Measurements from ENCODE around the gene SELENOI.

SELENOI gene

GRCh38 chr2:26316845-26317244 lies 29.1 kb upstream of the SELENOI start:
- TF ChIP-seq GATA3 (IDR thresholded peaks at IDR 0.05; ENCODE audit: low read depth, low read length) = no peak
- TF ChIP-seq GATA2 (IDR thresholded peaks at IDR 0.05; ENCODE audit: low read depth, low read length) = no peak

GRCh38 chr2:26317377-26318105 lies 28.4 kb upstream of the SELENOI start:
- TF ChIP-seq GATA3 (IDR thresholded peaks at IDR 0.05; ENCODE audit: low read depth, low read length) (no peak), GATA2 (IDR thresholded peaks at IDR 0.05; ENCODE audit: low read depth, low read length) (no peak)

GRCh38 chr2:26318950-26319349 lies 27.0 kb upstream of the SELENOI start:
- TF ChIP-seq GATA3 (IDR thresholded peaks at IDR 0.05; ENCODE audit: low read depth, low read length) (no peak), GATA2 (IDR thresholded peaks at IDR 0.05; ENCODE audit: low read depth, low read length) (no peak)

- TF ChIP-seq GATA2 (IDR thresholded peaks at IDR 0.05; ENCODE audit: low read depth, low read length) = no peak
- TF ChIP-seq GATA3 (IDR thresholded peaks at IDR 0.05; ENCODE audit: low read depth, low read length) = no peak
Measured at GRCh38 chr2:26324903-26325302, 21.0 kb upstream of the SELENOI start.

- TF ChIP-seq GATA3 (IDR thresholded peaks at IDR 0.05; ENCODE audit: low read depth, low read length) = no peak
- TF ChIP-seq GATA2 (IDR thresholded peaks at IDR 0.05; ENCODE audit: low read depth, low read length) = no peak
Measured at GRCh38 chr2:26325851-26326250, 20.1 kb upstream of the SELENOI start.

GRCh38 chr2:26326514-26326913 lies 19.4 kb upstream of the SELENOI start:
- TF ChIP-seq GATA3 (IDR thresholded peaks at IDR 0.05; ENCODE audit: low read depth, low read length) (no peak), GATA2 (IDR thresholded peaks at IDR 0.05; ENCODE audit: low read depth, low read length) (no peak)

GRCh38 chr2:26327291-26328272 lies 18.4 kb upstream of the SELENOI start:
- TF ChIP-seq GATA3 (IDR thresholded peaks at IDR 0.05; ENCODE audit: low read depth, low read length) (no peak), GATA2 (IDR thresholded peaks at IDR 0.05; ENCODE audit: low read depth, low read length) (no peak)

- TF ChIP-seq GATA3 (IDR thresholded peaks at IDR 0.05; ENCODE audit: low read depth, low read length) (no peak), GATA2 (IDR thresholded peaks at IDR 0.05; ENCODE audit: low read depth, low read length) (no peak)
Measured at GRCh38 chr2:26330114-26330549, 15.8 kb upstream of the SELENOI start.

GRCh38 chr2:26330604-26331003 lies 15.3 kb upstream of the SELENOI start:
- TF ChIP-seq GATA3 (IDR thresholded peaks at IDR 0.05; ENCODE audit: low read depth, low read length) = no peak
- TF ChIP-seq GATA2 (IDR thresholded peaks at IDR 0.05; ENCODE audit: low read depth, low read length) = no peak

GRCh38 chr2:26333293-26333692 lies 12.7 kb upstream of the SELENOI start:
- no peak for TF ChIP-seq GATA2 (IDR thresholded peaks at IDR 0.05; ENCODE audit: low read depth, low read length)
- no peak for TF ChIP-seq GATA3 (IDR thresholded peaks at IDR 0.05; ENCODE audit: low read depth, low read length)

GRCh38 chr2:26335231-26335630 lies 10.7 kb upstream of the SELENOI start:
- TF ChIP-seq GATA2 (IDR thresholded peaks at IDR 0.05; ENCODE audit: low read depth, low read length) (no peak), GATA3 (IDR thresholded peaks at IDR 0.05; ENCODE audit: low read depth, low read length) (no peak)

GRCh38 chr2:26336719-26337118 lies 9.2 kb upstream of the SELENOI start:
- no peak for TF ChIP-seq GATA2 (IDR thresholded peaks at IDR 0.05; ENCODE audit: low read depth, low read length)
- TF ChIP-seq GATA3 (IDR thresholded peaks at IDR 0.05; ENCODE audit: low read depth, low read length) = no peak

GRCh38 chr2:26337298-26337697 lies 8.6 kb upstream of the SELENOI start:
- TF ChIP-seq GATA2 (IDR thresholded peaks at IDR 0.05; ENCODE audit: low read depth, low read length) (no peak), GATA3 (IDR thresholded peaks at IDR 0.05; ENCODE audit: low read depth, low read length) (no peak)

GRCh38 chr2:26340831-26341230 lies 5.1 kb upstream of the SELENOI start:
- TF ChIP-seq GATA3 (IDR thresholded peaks at IDR 0.05; ENCODE audit: low read depth, low read length) = no peak
- no peak for TF ChIP-seq GATA2 (IDR thresholded peaks at IDR 0.05; ENCODE audit: low read depth, low read length)
